ENCODE results near the gene MSANTD2.

Gene MSANTD2

GRCh38 chr11:124749912-124750311 is 50.3 kb downstream of the MSANTD2 start:
- TF ChIP-seq, protein P1, sequence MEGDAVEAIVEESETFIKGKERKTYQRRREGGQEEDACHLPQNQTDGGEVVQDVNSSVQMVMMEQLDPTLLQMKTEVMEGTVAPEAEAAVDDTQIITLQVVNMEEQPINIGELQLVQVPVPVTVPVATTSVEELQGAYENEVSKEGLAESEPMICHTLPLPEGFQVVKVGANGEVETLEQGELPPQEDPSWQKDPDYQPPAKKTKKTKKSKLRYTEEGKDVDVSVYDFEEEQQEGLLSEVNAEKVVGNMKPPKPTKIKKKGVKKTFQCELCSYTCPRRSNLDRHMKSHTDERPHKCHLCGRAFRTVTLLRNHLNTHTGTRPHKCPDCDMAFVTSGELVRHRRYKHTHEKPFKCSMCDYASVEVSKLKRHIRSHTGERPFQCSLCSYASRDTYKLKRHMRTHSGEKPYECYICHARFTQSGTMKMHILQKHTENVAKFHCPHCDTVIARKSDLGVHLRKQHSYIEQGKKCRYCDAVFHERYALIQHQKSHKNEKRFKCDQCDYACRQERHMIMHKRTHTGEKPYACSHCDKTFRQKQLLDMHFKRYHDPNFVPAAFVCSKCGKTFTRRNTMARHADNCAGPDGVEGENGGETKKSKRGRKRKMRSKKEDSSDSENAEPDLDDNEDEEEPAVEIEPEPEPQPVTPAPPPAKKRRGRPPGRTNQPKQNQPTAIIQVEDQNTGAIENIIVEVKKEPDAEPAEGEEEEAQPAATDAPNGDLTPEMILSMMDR (IDR thresholded peaks at IDR 0.05): no peak
- DNase-seq (ENCODE audit: low spot score): no peak
- Histone ChIP-seq H3K27ac (peak overlapping the region in 1 of 2 donors; percentile 38), H3K4me3 (no peak overlapping the region)

DNA sequence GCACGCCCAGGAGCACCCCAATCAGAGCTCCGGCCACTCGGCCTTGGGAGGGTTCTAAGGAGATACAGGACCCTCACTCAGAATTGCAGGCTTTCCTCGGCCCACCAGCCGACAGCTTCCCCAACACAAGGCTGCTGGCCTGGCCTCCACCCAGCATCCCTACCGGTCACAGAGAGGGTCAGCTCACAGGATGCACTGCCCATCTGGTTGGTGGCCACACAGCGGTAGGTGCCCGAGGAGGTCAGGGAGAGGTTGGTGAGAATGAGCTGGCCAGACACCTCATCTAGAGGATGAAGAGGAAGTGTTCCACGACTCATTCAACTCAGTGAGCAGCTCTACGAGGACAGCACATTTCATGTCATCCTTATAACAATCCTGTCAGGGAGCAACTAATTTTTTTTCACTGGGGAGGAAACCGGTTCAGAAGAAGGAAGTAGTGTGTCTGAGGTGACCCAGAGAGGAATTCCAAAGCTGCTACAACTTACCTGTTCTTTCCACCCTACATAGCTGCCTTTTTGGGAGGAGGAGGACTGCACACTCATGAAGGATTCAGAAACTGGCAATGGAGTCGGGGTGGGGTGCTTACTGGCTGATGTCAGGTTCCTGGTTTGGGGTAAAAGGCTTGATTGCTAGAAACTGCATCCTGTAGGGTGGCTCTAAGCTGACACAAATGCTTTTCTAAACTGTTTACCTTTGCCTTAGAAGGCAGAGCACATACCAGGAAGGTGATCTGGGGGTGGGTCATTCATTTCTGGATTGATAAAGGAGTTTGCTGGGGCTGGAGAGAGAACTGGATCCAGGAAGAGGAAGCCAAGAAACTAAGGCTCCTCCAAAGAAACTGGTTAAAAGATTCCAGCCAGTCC is 51.5 kb downstream of the MSANTD2 start:
- no peak for DNase-seq (ENCODE audit: low spot score)
- TF ChIP-seq, protein P1 (IDR thresholded peaks at IDR 0.05): no peak
- Histone ChIP-seq H3K27ac (peak overlapping the region in 1 of 2 donors; percentile 76), H3K4me3 (no peak overlapping the region)

DNA sequence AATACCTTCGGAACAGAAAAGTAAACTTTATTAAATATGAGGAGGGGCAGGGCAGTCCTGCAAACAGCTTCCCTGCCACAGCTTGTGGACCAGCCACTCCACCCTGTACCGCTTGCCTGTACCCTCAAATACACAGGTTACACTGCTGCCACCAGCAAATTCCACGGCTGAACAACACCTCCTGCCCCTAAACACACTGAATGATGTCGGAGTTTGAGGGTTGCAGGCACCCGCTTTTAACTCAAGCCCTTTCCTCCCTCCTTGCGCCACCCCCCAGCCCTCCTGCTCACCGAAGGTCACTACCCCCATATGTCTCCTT is 52.1 kb downstream of the MSANTD2 start:
- DNase-seq (ENCODE audit: low spot score): no peak
- Histone ChIP-seq H3K4me3 (no peak overlapping the region), H3K27ac (peak overlapping the region in 1 of 2 donors; percentile 76)
- TF ChIP-seq, protein P1 (IDR thresholded peaks at IDR 0.05): no peak

DNA sequence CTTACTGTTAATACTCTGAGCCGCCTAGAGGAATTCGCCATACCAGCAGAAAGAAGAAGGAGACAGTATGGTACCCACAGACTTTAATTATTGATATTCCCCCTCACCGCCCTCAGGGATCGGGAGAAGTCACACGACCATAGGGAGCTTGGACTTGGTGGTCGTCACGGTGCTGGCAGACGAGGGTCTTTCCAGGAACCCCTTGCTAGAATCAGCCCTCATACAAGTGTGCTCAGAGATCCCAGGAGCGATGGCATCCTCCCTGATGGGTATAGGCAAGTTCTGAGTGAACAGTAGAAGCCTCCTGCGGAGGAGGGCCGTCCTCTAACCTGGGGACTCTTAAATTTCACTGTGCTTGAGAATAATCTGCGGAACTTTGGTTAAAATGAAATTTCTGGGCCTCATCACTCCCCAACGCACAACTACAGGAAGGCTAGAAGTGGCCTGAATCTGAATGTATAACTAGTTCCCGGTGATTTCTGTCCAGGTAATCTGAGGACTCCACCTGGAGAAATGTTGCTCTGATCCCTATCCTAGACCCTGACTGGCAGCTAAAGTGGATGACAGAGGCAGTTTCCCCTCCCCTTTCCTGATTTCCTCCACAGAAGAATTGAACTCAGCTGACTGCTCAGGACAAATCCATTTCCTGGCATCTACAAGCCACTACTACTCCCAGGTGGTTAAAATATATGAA is 52.7 kb downstream of the MSANTD2 start:
- peak overlapping the region in 1 of 2 donors; percentile 76 for H3K27ac ChIP-seq
- TF ChIP-seq, protein P1 (IDR thresholded peaks at IDR 0.05): no peak
- H3K4me3 ChIP-seq: no peak overlapping the region

DNA sequence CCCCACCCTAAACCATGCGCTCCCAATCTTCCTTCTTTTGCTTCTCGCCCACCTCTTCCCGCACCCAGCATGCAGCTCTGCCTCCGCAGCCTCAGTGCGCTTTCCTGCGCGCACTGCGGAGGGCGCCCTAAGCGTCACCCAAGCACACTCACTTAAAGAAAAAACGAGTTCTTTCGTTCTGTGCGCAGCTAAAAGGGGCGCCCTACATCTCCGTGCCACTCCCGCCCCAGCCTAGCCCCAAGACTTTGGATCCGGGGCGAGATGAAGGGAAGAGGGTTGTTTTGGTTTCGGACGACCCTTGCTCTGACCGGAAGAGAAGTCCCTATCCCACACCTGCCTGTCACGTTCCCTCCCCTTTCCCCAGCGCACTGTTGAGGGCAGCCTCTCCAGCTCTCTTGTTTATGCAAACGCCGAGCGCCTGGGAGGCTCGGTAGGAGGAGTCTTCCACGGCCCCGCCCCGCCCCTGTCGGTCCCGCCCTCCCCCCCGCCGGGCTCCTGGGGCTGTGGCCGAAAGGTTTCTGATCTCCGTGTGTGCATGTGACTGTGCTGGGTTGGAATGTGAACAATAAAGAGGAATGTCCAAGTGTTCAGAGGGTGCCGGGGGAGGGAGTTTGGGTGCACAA is 53.5 kb downstream of the MSANTD2 start:
- H3K27ac ChIP-seq: peak overlapping the region in 1 of 2 donors; percentile 76
- H3K4me3 ChIP-seq: peak overlapping the region; percentile 63
- no peak for DNase-seq (ENCODE audit: low spot score)
- TF ChIP-seq, protein P1 (IDR thresholded peaks at IDR 0.05): no peak

More for the DNA sequence above, 52.7 kb downstream of the MSANTD2 start:
- no peak for DNase-seq (ENCODE audit: low spot score)

DNA sequence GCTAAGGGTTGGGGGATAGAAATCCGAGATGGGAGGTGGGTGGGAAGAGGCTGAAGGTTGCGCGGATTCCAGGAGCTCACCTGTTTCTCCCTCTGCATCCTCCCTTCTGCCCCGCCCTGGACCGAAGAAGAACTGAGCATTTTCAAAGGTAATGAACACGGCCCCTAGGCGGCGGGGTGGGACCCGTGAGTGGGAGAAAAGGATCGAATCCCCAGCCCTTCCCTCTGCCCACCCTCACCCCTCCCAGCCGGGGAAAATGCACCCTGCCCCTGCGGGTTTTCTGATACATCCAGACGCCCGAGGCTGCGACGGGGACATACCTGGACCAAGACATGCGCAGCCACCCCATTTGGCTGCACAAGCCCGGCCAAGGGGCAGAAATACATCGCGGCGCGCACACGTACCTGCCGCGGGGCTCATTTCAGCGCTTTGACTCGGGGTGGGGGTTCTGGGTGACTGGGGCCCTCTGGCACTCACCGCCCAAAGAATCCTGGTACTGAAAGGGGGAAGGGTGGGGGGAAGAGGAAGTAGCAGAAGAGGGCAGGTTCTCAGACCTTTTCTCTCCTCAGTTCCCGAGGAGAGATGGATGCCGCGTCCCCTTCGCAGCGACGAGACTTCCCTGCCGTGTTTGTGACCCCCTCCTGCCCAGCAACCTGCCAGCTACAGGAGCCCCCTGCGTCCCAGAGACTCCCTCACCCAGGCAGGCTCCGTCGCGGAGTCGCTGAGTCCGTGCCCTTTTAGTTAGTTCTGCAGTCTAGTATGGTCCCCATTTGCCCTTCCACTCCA is 54.2 kb downstream of the MSANTD2 start:
- H3K4me3 ChIP-seq: peak overlapping the region; percentile 63
- peak overlapping the region in 1 of 2 donors; percentile 76 for H3K27ac ChIP-seq
- DNase-seq (ENCODE audit: low spot score): no peak
- TF ChIP-seq, protein P1 (IDR thresholded peaks at IDR 0.05): no peak
